SK-N-SH (cell line): ENCODE measurements around the gene ZMYM2. TPM values are rescaled to one million over a fixed set of nuclear protein-coding genes. Genes with fewer than 3 reads are reported as not detected.

ENCODE experiments used
- CHD2 ChIP-seq: fragments of 150-350 bp; IDR thresholded peaks from 2 replicates; pipeline ENCODE4 v1.6.1; 2018; ENCODE audit warnings: low read length; ENCODE audit not compliant: partially characterized antibody
- EP300 ChIP-seq, 2 experiments: IDR thresholded peaks; 2 replicates each; pipeline versions ENCODE4 v1.4.0 to v1.6.1; 2012; ENCODE audit warnings: borderline replicate concordance in 1 of 2, low read depth in 1 of 2, low read length in 1 of 2
- EZH2phosphoT487 ChIP-seq: fragments of 200-600 bp; sonication (generic); IDR thresholded peaks from 2 replicates; pipeline ENCODE4 v1.6.1; 2017; ENCODE audit warnings: low read depth, mixed run types, mild to moderate bottlenecking, antibody characterized with exemption, moderate library complexity, borderline replicate concordance
- FOXJ3 ChIP-seq: sonication (generic); formaldehyde crosslinking; IDR thresholded peaks from 2 replicates; pipeline ENCODE4 v1.5.1; 2020; ENCODE audit warnings: mild to moderate bottlenecking, missing genetic modification reagents
- FOXM1 ChIP-seq: IDR thresholded peaks from 2 replicates; pipeline ENCODE4 v1.4.0; 2012; ENCODE audit warnings: low read depth, mild to moderate bottlenecking
- GABPA ChIP-seq: IDR thresholded peaks from 2 replicates; pipeline ENCODE4 v1.4.0; 2012; ENCODE audit warnings: low read depth, mild to moderate bottlenecking
- JUND ChIP-seq: IDR thresholded peaks from 2 replicates; pipeline ENCODE4 v1.4.0; 2012
- MXI1 ChIP-seq: IDR thresholded peaks from 2 replicates; pipeline ENCODE4 v1.6.1; 2012; ENCODE audit warnings: mild to moderate bottlenecking, low read depth, low read length, improper control_type of control experiment
- NFIC ChIP-seq: IDR thresholded peaks from 2 replicates; pipeline ENCODE4 v1.4.0; 2012; ENCODE audit warnings: borderline replicate concordance
- NRF1 ChIP-seq: IDR thresholded peaks from 2 replicates; pipeline ENCODE4 v1.6.1; 2012; ENCODE audit warnings: low read depth, mild to moderate bottlenecking, low read length
- POLR2AphosphoS5 ChIP-seq: IDR thresholded peaks from 2 replicates; pipeline ENCODE4 v1.6.1; 2012; ENCODE audit warnings: low read depth, low read length
- RAD21 ChIP-seq: IDR thresholded peaks from 2 replicates; pipeline ENCODE4 v1.6.1; 2012; ENCODE audit warnings: mild to moderate bottlenecking, low read length
- RCOR1 ChIP-seq: fragments of 150-350 bp; IDR thresholded peaks from 2 replicates; pipeline ENCODE4 v1.6.1; 2017; ENCODE audit warnings: antibody characterized with exemption, low read length
- RFX5 ChIP-seq: IDR thresholded peaks from 2 replicates; pipeline ENCODE4 v1.6.1; 2012; ENCODE audit warnings: mild to moderate bottlenecking, improper control_type of control experiment, low read length
- SIN3A ChIP-seq: IDR thresholded peaks from 2 replicates; pipeline ENCODE4 v1.6.1; 2012; ENCODE audit warnings: low read depth, mild to moderate bottlenecking, low read length, moderate library complexity, borderline replicate concordance
- SMC3 ChIP-seq: IDR thresholded peaks from 2 replicates; pipeline ENCODE4 v1.6.1; 2012; ENCODE audit warnings: low read depth, low read length, improper control_type of control experiment
- TEAD4 ChIP-seq: IDR thresholded peaks from 2 replicates; pipeline ENCODE4 v1.4.0; 2012; ENCODE audit warnings: mild to moderate bottlenecking, borderline replicate concordance; ENCODE audit not compliant: insufficient read depth
- YY1 ChIP-seq: IDR thresholded peaks from 2 replicates; pipeline ENCODE4 v1.4.0; 2012; ENCODE audit warnings: low read depth, mild to moderate bottlenecking
- polyA plus RNA-seq, 3 experiments: library from polyadenylated mRNA; depleted of rRNA; stranded (reverse); fragments of >200 nt; gene quantifications; 2 replicates each; pipeline ENCODE4 v1.2.3, GENCODE V29; 2012
- TF ChIP-seq, protein P1 (sequence below): IDR thresholded peaks from 2 replicates; pipeline ENCODE4 v1.4.0; 2012; ENCODE audit warnings: low read depth, borderline replicate concordance
- TF ChIP-seq, protein P2 (sequence below): IDR thresholded peaks from 2 replicates; pipeline ENCODE4 v1.4.0; 2012; ENCODE audit warnings: low read depth
- TF ChIP-seq, protein P3 (sequence below): IDR thresholded peaks from 2 replicates; pipeline ENCODE4 v1.6.1; 2012; ENCODE audit warnings: mild to moderate bottlenecking, low read depth, low read length, moderate library complexity
- TF ChIP-seq, protein P4 (sequence below): fragments of 150-350 bp; IDR thresholded peaks from 2 replicates; pipeline ENCODE4 v1.6.1; 2017; ENCODE audit warnings: antibody characterized with exemption, low read length, low read depth, borderline replicate concordance

Gene ZMYM2
- polyA plus RNA-seq, 1 of the 3 experiments (the other 2 are of a cell fraction): 11.5 TPM

DNA sequence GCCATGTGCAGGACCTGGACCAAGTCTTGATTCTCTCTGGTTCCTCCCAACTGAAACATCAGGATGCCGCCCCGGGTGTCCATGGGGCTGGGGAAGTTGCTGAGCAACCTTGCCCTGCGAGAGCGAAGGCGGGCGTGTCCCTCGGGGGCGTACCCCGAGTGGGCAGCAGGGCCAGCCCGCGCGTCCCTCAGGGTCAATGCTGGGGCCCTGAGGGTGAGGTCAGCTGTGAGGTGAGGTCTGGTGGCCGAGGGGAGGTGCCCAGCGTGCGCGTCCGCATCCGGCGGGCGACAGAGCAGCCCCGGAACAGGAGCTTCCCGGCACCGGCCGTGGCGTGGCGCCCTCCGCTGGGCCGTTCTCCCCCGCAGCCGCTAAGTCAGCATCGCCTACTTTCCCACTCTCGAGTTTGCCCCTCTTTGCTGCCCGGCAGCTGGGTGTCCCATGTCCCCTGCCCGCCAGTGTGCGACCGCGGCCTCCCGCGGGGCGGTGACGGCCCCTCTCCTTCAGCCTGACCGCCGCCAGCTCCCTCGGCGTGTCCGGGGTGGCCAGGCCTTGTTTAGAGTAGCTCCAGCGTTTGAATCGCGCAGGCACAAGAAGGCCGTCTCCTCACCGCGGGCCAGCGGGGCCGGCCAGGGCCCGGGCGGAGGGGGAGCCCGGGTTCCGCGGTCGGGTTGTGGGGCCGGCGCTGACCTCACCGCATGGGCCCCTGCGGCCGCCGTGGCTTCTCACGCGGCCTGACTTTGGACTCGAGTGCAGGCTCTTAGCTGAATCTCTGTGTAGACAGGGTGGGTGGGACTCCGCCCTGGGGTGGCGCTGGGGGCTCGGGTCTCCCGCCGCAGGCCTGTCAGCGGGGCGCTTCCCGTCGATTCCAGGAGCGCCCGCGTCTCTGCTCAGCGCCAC lies 169.3 kb downstream of the ZMYM2 start (continued):
- TF ChIP-seq EP300 (IDR thresholded peaks at IDR 0.05; ENCODE audit: borderline replicate concordance in 1 of 2, low read depth in 1 of 2, low read length in 1 of 2) (no peak), NRF1 (no peak), MXI1 (peak; percentile 23; the same call in 1 of the 2 replicates), FOXM1 (no peak), TEAD4 (no peak), EZH2phosphoT487 (no peak), RCOR1 (no peak), FOXJ3 (no peak), NFIC (no peak), POLR2AphosphoS5 (no peak), JUND (no peak), RAD21 (no peak), RFX5 (no peak), SIN3A (no peak), YY1 (no peak), CHD2 (no peak), SMC3 (no peak), GABPA (peak; percentile 27)
- TF ChIP-seq, protein P1, sequence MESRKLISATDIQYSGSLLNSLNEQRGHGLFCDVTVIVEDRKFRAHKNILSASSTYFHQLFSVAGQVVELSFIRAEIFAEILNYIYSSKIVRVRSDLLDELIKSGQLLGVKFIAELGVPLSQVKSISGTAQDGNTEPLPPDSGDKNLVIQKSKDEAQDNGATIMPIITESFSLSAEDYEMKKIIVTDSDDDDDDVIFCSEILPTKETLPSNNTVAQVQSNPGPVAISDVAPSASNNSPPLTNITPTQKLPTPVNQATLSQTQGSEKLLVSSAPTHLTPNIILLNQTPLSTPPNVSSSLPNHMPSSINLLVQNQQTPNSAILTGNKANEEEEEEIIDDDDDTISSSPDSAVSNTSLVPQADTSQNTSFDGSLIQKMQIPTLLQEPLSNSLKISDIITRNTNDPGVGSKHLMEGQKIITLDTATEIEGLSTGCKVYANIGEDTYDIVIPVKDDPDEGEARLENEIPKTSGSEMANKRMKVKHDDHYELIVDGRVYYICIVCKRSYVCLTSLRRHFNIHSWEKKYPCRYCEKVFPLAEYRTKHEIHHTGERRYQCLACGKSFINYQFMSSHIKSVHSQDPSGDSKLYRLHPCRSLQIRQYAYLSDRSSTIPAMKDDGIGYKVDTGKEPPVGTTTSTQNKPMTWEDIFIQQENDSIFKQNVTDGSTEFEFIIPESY: no peak
- TF ChIP-seq, protein P2, sequence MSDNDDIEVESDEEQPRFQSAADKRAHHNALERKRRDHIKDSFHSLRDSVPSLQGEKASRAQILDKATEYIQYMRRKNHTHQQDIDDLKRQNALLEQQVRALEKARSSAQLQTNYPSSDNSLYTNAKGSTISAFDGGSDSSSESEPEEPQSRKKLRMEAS: peak; percentile 54; the same call in 1 of the 2 replicates
- TF ChIP-seq, protein P3, sequence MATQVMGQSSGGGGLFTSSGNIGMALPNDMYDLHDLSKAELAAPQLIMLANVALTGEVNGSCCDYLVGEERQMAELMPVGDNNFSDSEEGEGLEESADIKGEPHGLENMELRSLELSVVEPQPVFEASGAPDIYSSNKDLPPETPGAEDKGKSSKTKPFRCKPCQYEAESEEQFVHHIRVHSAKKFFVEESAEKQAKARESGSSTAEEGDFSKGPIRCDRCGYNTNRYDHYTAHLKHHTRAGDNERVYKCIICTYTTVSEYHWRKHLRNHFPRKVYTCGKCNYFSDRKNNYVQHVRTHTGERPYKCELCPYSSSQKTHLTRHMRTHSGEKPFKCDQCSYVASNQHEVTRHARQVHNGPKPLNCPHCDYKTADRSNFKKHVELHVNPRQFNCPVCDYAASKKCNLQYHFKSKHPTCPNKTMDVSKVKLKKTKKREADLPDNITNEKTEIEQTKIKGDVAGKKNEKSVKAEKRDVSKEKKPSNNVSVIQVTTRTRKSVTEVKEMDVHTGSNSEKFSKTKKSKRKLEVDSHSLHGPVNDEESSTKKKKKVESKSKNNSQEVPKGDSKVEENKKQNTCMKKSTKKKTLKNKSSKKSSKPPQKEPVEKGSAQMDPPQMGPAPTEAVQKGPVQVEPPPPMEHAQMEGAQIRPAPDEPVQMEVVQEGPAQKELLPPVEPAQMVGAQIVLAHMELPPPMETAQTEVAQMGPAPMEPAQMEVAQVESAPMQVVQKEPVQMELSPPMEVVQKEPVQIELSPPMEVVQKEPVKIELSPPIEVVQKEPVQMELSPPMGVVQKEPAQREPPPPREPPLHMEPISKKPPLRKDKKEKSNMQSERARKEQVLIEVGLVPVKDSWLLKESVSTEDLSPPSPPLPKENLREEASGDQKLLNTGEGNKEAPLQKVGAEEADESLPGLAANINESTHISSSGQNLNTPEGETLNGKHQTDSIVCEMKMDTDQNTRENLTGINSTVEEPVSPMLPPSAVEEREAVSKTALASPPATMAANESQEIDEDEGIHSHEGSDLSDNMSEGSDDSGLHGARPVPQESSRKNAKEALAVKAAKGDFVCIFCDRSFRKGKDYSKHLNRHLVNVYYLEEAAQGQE: no peak
- TF ChIP-seq, protein P4, sequence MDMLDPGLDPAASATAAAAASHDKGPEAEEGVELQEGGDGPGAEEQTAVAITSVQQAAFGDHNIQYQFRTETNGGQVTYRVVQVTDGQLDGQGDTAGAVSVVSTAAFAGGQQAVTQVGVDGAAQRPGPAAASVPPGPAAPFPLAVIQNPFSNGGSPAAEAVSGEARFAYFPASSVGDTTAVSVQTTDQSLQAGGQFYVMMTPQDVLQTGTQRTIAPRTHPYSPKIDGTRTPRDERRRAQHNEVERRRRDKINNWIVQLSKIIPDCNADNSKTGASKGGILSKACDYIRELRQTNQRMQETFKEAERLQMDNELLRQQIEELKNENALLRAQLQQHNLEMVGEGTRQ: no peak
